HepG2 (cell line): ENCODE results near the gene CAPN11. TPM values are rescaled to one million over a fixed set of nuclear protein-coding genes. Genes with fewer than 3 reads are reported as not detected.

ENCODE experiments used
- ATAC-seq: fragments of 200-7000 bp; cut with Tn5 transposase; 3 replicates; pipeline ENCODE4 v1.9.1; 2020; ENCODE audit warnings: mild to moderate bottlenecking, moderate library complexity
- BruUV-seq: library from RNA; stranded (reverse); fragments of 400-500 nt; replicated peaks from 2 replicates; lab custom pipeline; 2021; lab: Mats Ljungman, UMichigan
- CTCF ChIA-PET: fragments of 300-600 bp; formaldehyde crosslinking; extraction: SDS; loops from one replicate; lab custom pipeline; 2021; ENCODE audit warnings: low total read pairs, inconsistent platforms, low intra/inter-chr PET ratio; lab: Yijun Ruan, JAX
- POLR2A ChIA-PET: fragments of 350-600 bp; sonication (Branson Sonifier 250); formaldehyde crosslinking; loops from one replicate; lab custom pipeline; 2020; ENCODE audit warnings: antibody characterized with exemption, inconsistent platforms; lab: Yijun Ruan, JAX
- DNase-seq: peaks from one replicate; pipeline ENCODE4 v3.0.0-alpha.2; 2015; ENCODE audit warnings: low spot score
- FAIRE-seq: peaks from 3 replicates; lab custom pipeline; 2011; peaks lifted over from hg19 to GRCh38; lab: Jason Lieb, UNC
- H2AFZ ChIP-seq: one replicate; pipeline ENCODE4 v1.6.1; 2011; ENCODE audit warnings: low read length, inconsistent platforms
- H3K27ac ChIP-seq: fragments of 300-600 bp; 3 replicates; pipeline ENCODE4 v1.8.0; 2011; ENCODE audit warnings: mixed run types, mild to moderate bottlenecking, mixed read lengths, low read length, inconsistent platforms; ENCODE audit not compliant: insufficient read depth; ENCODE audit errors: extremely low read length
- H3K27me3 ChIP-seq, 2 experiments: fragments of 200-600 bp in 1 of 2; 2 replicates in 1 of 2; 3 replicates in 1 of 2; pipeline versions ENCODE4 v1.6.0 to v1.8.0; 2011; ENCODE audit warnings: low read length in 2 of 2, mild to moderate bottlenecking in 2 of 2, moderate library complexity in 2 of 2, inconsistent platforms in 1 of 2; ENCODE audit not compliant: insufficient read depth in 2 of 2, control insufficient read depth in 1 of 2
- H3K36me3 ChIP-seq, 2 experiments: fragments of 200-600 bp in 1 of 2; replicated peaks in 1 of 2; 2 replicates in 1 of 2; 3 replicates in 1 of 2; pipeline versions ENCODE4 v1.5.1 to v1.8.0; 2011; ENCODE audit warnings: low read length in 2 of 2, inconsistent platforms in 1 of 2; ENCODE audit not compliant: insufficient read depth in 2 of 2, control insufficient read depth in 1 of 2
- H3K4me1 ChIP-seq: 2 replicates; pipeline ENCODE4 v1.5.1; 2012; ENCODE audit warnings: low read length, inconsistent platforms; ENCODE audit not compliant: insufficient read depth
- H3K4me2 ChIP-seq: 2 replicates; pipeline ENCODE4 v1.6.0; 2011; ENCODE audit warnings: low read depth, low read length, inconsistent platforms
- H3K4me3 ChIP-seq, 3 experiments: fragments of 200-600 bp in 1 of 3; sonication (generic), shearing (Covaris generic) in 1 of 3; replicated peaks in 1 of 3; 2 replicates each; pipeline ENCODE4 v1.5.1; 2011 to 2016; ENCODE audit warnings: low read length in 3 of 3, inconsistent platforms in 2 of 3, low read depth in 2 of 3, mild to moderate bottlenecking in 2 of 3, control low read depth in 1 of 3, mixed read lengths in 1 of 3; ENCODE audit not compliant: insufficient read depth in 1 of 3
- H3K79me2 ChIP-seq: one replicate; pipeline ENCODE4 v1.6.1; 2011; ENCODE audit warnings: low read length, inconsistent platforms; ENCODE audit not compliant: insufficient read depth
- H3K9ac ChIP-seq: 2 replicates; pipeline ENCODE4 v1.6.0; 2011; ENCODE audit warnings: mild to moderate bottlenecking, low read depth, low read length, inconsistent platforms; ENCODE audit not compliant: insufficient read depth
- H3K9me3 ChIP-seq: 2 replicates; pipeline ENCODE4 v1.5.1; 2012; ENCODE audit warnings: mild to moderate bottlenecking, low read length
- H4K20me1 ChIP-seq: 2 replicates; pipeline ENCODE4 v1.6.0; 2011; ENCODE audit warnings: inconsistent platforms, mild to moderate bottlenecking, low read length, moderate library complexity; ENCODE audit not compliant: insufficient read depth
- CREM ChIP-seq, 2 experiments: sonication (generic) in 1 of 2; formaldehyde crosslinking in 1 of 2; IDR thresholded peaks; 2 replicates each; pipeline versions ENCODE4 v1.4.0 to v1.6.1; 2016 to 2020; ENCODE audit warnings: antibody characterized with exemption in 1 of 2, mild to moderate bottlenecking in 1 of 2, missing genetic modification reagents in 1 of 2
- ETV6 ChIP-seq: sonication (generic); formaldehyde crosslinking; conservative IDR thresholded peaks from 2 replicates; pipeline ENCODE4 v1.4.0; 2020; ENCODE audit warnings: missing genetic modification reagents
- MAF1 ChIP-seq: sonication (generic); formaldehyde crosslinking; IDR thresholded peaks from 2 replicates; pipeline ENCODE4 v1.5.0; 2020; ENCODE audit warnings: missing genetic modification reagents, borderline replicate concordance
- PRPF4 ChIP-seq: fragments of 200-400 bp; formaldehyde crosslinking; IDR thresholded peaks from 2 replicates; pipeline ENCODE4 v1.6.1; 2016; ENCODE audit warnings: low read length, low read depth; ENCODE audit not compliant: poor library complexity, severe bottlenecking
- SNRNP70 ChIP-seq: fragments of 200-400 bp; formaldehyde crosslinking; IDR thresholded peaks from 2 replicates; pipeline ENCODE4 v1.6.1; 2017; ENCODE audit warnings: mild to moderate bottlenecking, low read depth, low read length, moderate library complexity
- SRY ChIP-seq: sonication (generic); formaldehyde crosslinking; IDR thresholded peaks from 2 replicates; pipeline ENCODE4 v1.8.0; 2022; ENCODE audit warnings: mild to moderate bottlenecking, missing genetic modification reagents
- XRCC5 ChIP-seq: fragments of 200-400 bp; formaldehyde crosslinking; optimal IDR thresholded peaks from 2 replicates; pipeline ENCODE3; 2017; ENCODE audit warnings: mild to moderate bottlenecking, low read length
- ZFP62 ChIP-seq: sonication (generic); formaldehyde crosslinking; IDR thresholded peaks from 2 replicates; pipeline ENCODE4 v1.4.0; 2020; ENCODE audit warnings: missing genetic modification reagents
- ZNF510 ChIP-seq: sonication (generic); formaldehyde crosslinking; IDR thresholded peaks from 2 replicates; pipeline ENCODE4 v1.4.0; 2020; ENCODE audit warnings: low read depth, mild to moderate bottlenecking, missing genetic modification reagents
- ZNF558 ChIP-seq: sonication (generic); formaldehyde crosslinking; IDR thresholded peaks from 2 replicates; pipeline ENCODE4 v1.9.0; 2022; ENCODE audit warnings: mild to moderate bottlenecking, missing genetic modification reagents, borderline replicate concordance
- ZNF563 ChIP-seq: sonication (generic); formaldehyde crosslinking; IDR thresholded peaks from 2 replicates; pipeline ENCODE4 v1.8.0; 2022; ENCODE audit warnings: mild to moderate bottlenecking, moderate library complexity, missing genetic modification reagents
- ZNF768 ChIP-seq: sonication (generic); formaldehyde crosslinking; IDR thresholded peaks from 2 replicates; pipeline ENCODE4 v1.4.0; 2020; ENCODE audit warnings: missing genetic modification reagents
- ZSCAN25 ChIP-seq: sonication (generic); formaldehyde crosslinking; IDR thresholded peaks from 2 replicates; pipeline ENCODE4 v1.8.0; 2022; ENCODE audit warnings: mild to moderate bottlenecking, missing genetic modification reagents
- WGBS: methylation state at CpG from one replicate; pipeline ENCODE4 v1.1.6; 2017; ENCODE audit warnings: low lambda C conversion rate; 5-methylcytosine and 5-hydroxymethylcytosine counted together
- in situ Hi-C: cut with HindIII; loops from 2 replicates; pipeline ENCODE4 v1.10.0; 2017; ENCODE audit warnings: low pct_unique_long_range_greater_than_20kb; ENCODE audit not compliant: extremely low pct_ligation_motif_present
- intact Hi-C: fragments of 100-400 bp; cut with micrococcal nuclease; formaldehyde crosslinking; loops from one replicate; pipeline ENCODE4 v1.10.0; 2022; ENCODE audit not compliant: unreplicated experiment
- polyA plus RNA-seq, 8 experiments: library from polyadenylated mRNA; depleted of rRNA in 3 of 8; stranded (reverse) in 7 of 8; unstranded in 1 of 8; fragments of >200 nt; fragmentation: Illumina TruSeq in 4 of 8; extraction: Trizol in 4 of 8; gene quantifications; 2 replicates each; pipeline versions ENCODE4 v1.2.1 to v1.2.3, GENCODE V29; 2011 to 2016; ENCODE audit warnings: low read depth in 4 of 8, missing spikeins in 1 of 8, mixed read lengths in 1 of 8; ENCODE audit not compliant: insufficient read depth in 1 of 8
- total RNA-seq, 5 experiments: library from RNA; depleted of rRNA; stranded (reverse); fragments of >200 nt; fragmentation: Illumina TruSeq; extraction: Trizol; gene quantifications; 2 replicates each; pipeline ENCODE4 v1.2.3, GENCODE V29; 2016; ENCODE audit warnings: low read depth in 1 of 5
- TF ChIP-seq, protein P1 (sequence below): fragments of 450-650 bp; IDR thresholded peaks from 2 replicates; pipeline ENCODE4 v1.6.1; 2017
- TF ChIP-seq, protein P2 (sequence below): sonication (generic); formaldehyde crosslinking; IDR thresholded peaks from 2 replicates; pipeline ENCODE4 v1.8.0; 2022; ENCODE audit warnings: mild to moderate bottlenecking, missing genetic modification reagents, borderline replicate concordance
- TF ChIP-seq, protein P3 (sequence below): sonication (generic); formaldehyde crosslinking; IDR thresholded peaks from 2 replicates; pipeline ENCODE4 v1.5.0; 2020; ENCODE audit warnings: missing genetic modification reagents
- TF ChIP-seq, protein P4 (sequence below): sonication (generic); formaldehyde crosslinking; IDR thresholded peaks from 2 replicates; pipeline ENCODE4 v1.8.1; 2023; ENCODE audit warnings: mild to moderate bottlenecking, missing genetic modification reagents

The CAPN11 gene
- total and polyA plus RNA-seq, 2 of the 13 experiments (the other 11 are each of a cell fraction or from before 2014, with no cell fraction given) = 0.07 to 0.11 TPM

DNA sequence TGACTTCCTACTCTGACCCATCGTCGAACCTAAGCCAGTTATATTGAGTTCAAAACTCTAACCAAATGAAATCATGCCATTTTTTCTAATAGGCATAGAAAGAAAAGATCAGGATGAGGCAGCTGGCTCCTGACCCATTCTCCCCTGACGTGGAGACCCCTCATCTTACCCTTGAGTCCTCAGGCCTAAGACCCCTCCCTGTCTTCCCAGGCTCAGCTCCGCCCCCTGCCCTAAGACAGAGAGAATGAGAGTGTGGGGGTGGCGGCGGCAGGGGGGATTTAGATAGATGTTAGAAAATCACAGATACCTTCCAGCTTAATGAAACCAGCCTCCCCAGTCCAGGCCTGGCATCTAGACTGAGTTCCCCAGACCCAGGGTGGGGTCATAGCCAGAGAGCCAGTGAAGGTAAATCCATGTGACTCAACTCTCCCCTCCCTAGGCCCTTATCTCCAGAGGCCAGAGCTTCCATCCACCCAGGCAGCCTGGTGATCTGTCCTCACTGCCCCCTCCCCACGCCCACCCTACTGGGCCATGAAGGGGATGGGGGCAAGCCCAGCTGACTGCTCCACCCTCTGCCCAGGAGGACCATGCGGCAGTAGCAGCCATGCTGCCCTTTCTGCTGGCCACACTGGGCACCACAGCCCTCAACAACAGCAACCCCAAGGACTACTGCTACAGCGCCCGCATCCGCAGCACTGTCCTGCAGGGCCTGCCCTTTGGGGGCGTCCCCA lies 24.5 kb upstream of the CAPN11 start:
- Histone ChIP-seq H3K79me2 (peaks cover 27% of the 10 kb centered on the region), H3K4me2 (no peak overlapping the region), H3K4me1 (peaks cover 49% of the 10 kb centered on the region), H3K4me3 (no peak overlapping the region), H2AFZ (no peak overlapping the region), H3K27me3 (no peaks in the 10 kb centered on the region), H3K9me3 (no peaks in the 10 kb centered on the region), H3K36me3 (peaks cover 9 to 38% of the 10 kb centered on the region in 2 experiments), H3K9ac (no peak overlapping the region), H4K20me1 (peaks cover 2% of the 10 kb centered on the region), H3K27ac (no peak overlapping the region)
- ChIA-PET POLR2A (interaction anchor here (0.6 to 3.7 kb wide), 8 partner anchors 11 to 112 kb away, joined by 3 to 16 read pairs (median 5); partner anchors contain the start of genes HSP90AB1 and SLC29A1), CTCF (interaction anchor here (1.2 kb wide), 1 partner anchor 34 kb away, joined by 4 read pairs; no protein-coding TSS in a partner anchor)
- intact Hi-C loops (loop anchor here (5.0 kb wide), 1 partner anchor 37 kb away; no protein-coding TSS in a partner anchor), in situ Hi-C loops (no loop called here)
- no peak for ATAC-seq
- DNase-seq = no peak
- no TSS peak for BruUV-seq
- 93% methylated on average over 12 of the region's 12 CpGs for WGBS
- no peak for FAIRE-seq
- TF ChIP-seq ETV6 = no peak
- TF ChIP-seq ZNF563 = no peak
- 0 out of 2 replicates have a peak, but pooled peaks have one; percentile 2 for TF ChIP-seq ZSCAN25
- TF ChIP-seq, protein P1, sequence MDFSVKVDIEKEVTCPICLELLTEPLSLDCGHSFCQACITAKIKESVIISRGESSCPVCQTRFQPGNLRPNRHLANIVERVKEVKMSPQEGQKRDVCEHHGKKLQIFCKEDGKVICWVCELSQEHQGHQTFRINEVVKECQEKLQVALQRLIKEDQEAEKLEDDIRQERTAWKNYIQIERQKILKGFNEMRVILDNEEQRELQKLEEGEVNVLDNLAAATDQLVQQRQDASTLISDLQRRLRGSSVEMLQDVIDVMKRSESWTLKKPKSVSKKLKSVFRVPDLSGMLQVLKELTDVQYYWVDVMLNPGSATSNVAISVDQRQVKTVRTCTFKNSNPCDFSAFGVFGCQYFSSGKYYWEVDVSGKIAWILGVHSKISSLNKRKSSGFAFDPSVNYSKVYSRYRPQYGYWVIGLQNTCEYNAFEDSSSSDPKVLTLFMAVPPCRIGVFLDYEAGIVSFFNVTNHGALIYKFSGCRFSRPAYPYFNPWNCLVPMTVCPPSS = no peak
- 0 out of 2 replicates have a peak, but pooled peaks have one; percentile 27 for TF ChIP-seq SRY (CRISPR knock-in tag)
- TF ChIP-seq CREM (IDR thresholded peaks at IDR 0.05) = 0 out of 2 replicates have a peak, but pooled peaks have one; percentile 4
- TF ChIP-seq CREM (CRISPR knock-in tag; IDR thresholded peaks at IDR 0.05) = no peak
- TF ChIP-seq SNRNP70 = no peak
- no peak for TF ChIP-seq MAF1 (CRISPR knock-in tag)
- no peak for TF ChIP-seq ZNF510 (CRISPR knock-in tag)
- no peak for TF ChIP-seq ZFP62
- no peak for TF ChIP-seq ZNF558 (CRISPR knock-in tag)
- TF ChIP-seq PRPF4 = no peak
- TF ChIP-seq, protein P2, sequence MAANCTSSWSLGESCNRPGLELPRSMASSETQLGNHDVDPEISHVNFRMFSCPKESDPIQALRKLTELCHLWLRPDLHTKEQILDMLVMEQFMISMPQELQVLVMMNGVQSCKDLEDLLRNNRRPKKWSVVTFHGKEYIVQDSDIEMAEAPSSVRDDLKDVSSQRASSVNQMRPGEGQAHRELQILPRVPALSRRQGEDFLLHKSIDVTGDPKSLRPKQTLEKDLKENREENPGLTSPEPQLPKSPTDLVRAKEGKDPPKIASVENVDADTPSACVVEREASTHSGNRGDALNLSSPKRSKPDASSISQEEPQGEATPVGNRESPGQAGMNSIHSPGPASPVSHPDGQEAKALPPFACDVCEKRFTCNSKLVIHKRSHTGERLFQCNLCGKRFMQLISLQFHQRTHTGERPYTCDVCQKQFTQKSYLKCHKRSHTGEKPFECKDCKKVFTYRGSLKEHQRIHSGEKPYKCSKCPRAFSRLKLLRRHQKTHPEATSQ = no peak
- TF ChIP-seq, protein P3, sequence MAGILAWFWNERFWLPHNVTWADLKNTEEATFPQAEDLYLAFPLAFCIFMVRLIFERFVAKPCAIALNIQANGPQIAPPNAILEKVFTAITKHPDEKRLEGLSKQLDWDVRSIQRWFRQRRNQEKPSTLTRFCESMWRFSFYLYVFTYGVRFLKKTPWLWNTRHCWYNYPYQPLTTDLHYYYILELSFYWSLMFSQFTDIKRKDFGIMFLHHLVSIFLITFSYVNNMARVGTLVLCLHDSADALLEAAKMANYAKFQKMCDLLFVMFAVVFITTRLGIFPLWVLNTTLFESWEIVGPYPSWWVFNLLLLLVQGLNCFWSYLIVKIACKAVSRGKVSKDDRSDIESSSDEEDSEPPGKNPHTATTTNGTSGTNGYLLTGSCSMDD = no peak
- peak; percentile 17; the same call in 1 of the 2 replicates for TF ChIP-seq ZNF768 (CRISPR knock-in tag)
- TF ChIP-seq XRCC5 = no peak
- TF ChIP-seq, protein P4, sequence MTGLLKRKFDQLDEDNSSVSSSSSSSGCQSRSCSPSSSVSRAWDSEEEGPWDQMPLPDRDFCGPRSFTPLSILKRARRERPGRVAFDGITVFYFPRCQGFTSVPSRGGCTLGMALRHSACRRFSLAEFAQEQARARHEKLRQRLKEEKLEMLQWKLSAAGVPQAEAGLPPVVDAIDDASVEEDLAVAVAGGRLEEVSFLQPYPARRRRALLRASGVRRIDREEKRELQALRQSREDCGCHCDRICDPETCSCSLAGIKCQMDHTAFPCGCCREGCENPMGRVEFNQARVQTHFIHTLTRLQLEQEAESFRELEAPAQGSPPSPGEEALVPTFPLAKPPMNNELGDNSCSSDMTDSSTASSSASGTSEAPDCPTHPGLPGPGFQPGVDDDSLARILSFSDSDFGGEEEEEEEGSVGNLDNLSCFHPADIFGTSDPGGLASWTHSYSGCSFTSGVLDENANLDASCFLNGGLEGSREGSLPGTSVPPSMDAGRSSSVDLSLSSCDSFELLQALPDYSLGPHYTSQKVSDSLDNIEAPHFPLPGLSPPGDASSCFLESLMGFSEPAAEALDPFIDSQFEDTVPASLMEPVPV (CRISPR knock-in tag) = no peak
